Stimulated activated CD4-positive, alpha-beta T cell treated with anti-CD3 and anti-CD28 coated beads, Interleukin-4, amount 100 ng/mL, for 48 hours (primary cell): ENCODE data around the gene SH3RF3.
A peak's percentile ranks its signal among the peaks of the same experiment; 100 is the strongest.

Experiments used
- DNase-seq, 2 donors: peaks; one replicate each; pipeline ENCODE4 v3.0.0-alpha.2; 2020; ENCODE audit warnings: low read depth in 2 of 2

SH3RF3 gene

GRCh38 chr2:109139002-109139401, 10.0 kb downstream of the SH3RF3 start:
- no peak for DNase-seq

GRCh38 chr2:109139865-109140396, 10.9 kb downstream of the SH3RF3 start:
- DNase-seq: no peak

GRCh38 chr2:109141006-109141600, 12.1 kb downstream of the SH3RF3 start:
- no peak for DNase-seq

GRCh38 chr2:109141727-109142283, 12.8 kb downstream of the SH3RF3 start:
- no peak for DNase-seq

GRCh38 chr2:109142416-109143210, 13.6 kb downstream of the SH3RF3 start:
- DNase-seq: no peak

- DNase-seq: peak; percentile 51 to 71
Measured at GRCh38 chr2:109143214-109144187, 14.5 kb downstream of the SH3RF3 start.

GRCh38 chr2:109144271-109144670, 15.3 kb downstream of the SH3RF3 start:
- no peak for DNase-seq

GRCh38 chr2:109144721-109145120, 15.7 kb downstream of the SH3RF3 start:
- DNase-seq: no peak

GRCh38 chr2:109145286-109145685, 16.3 kb downstream of the SH3RF3 start:
- DNase-seq: no peak

GRCh38 chr2:109147405-109147804, 18.4 kb downstream of the SH3RF3 start:
- DNase-seq: no peak

- DNase-seq: no peak
Measured at GRCh38 chr2:109148117-109148746, 19.2 kb downstream of the SH3RF3 start.

GRCh38 chr2:109148991-109149645, 20.1 kb downstream of the SH3RF3 start:
- DNase-seq: no peak

- DNase-seq: no peak
Measured at GRCh38 chr2:109150559-109150958, 21.6 kb downstream of the SH3RF3 start.

- no peak for DNase-seq
Measured at GRCh38 chr2:109151519-109151918, 22.5 kb downstream of the SH3RF3 start.

GRCh38 chr2:109153005-109153784, 24.2 kb downstream of the SH3RF3 start:
- no peak for DNase-seq

- no peak for DNase-seq
Measured at GRCh38 chr2:109153807-109154206, 24.8 kb downstream of the SH3RF3 start.

- DNase-seq: no peak
Measured at GRCh38 chr2:109154226-109154625, 25.2 kb downstream of the SH3RF3 start.

GRCh38 chr2:109155553-109156451, 26.8 kb downstream of the SH3RF3 start:
- DNase-seq: no peak
